HG02610 (cell line): ENCODE data around the gene EPHA10.

Experiments used
- ATAC-seq: cut with Tn5 transposase; IDR thresholded peaks from one replicate; pipeline ENCODE4 v1.9.1; 2021; ENCODE audit warnings: mild to moderate bottlenecking, moderate library complexity; ENCODE audit not compliant: unreplicated experiment

Gene EPHA10

GRCh38 chr1:37764888-37765441 is at the start of gene EPHA10:
Gene EPHA10 (minus strand): TSS chr1:37765120. CDS start chr1:37765066, 54 bp downstream.
- no peak for ATAC-seq

GRCh38 chr1:37814252-37814651 is 49.3 kb upstream of the EPHA10 start:
- no peak for ATAC-seq

- no peak for ATAC-seq
These were observed 48.7 kb upstream of the EPHA10 start for GRCh38 chr1:37813529-37814145.

- no peak for ATAC-seq
These were observed 46.2 kb upstream of the EPHA10 start for GRCh38 chr1:37811027-37811655.

- ATAC-seq, result no peak
These were observed 45.0 kb upstream of the EPHA10 start for GRCh38 chr1:37809942-37810341.

GRCh38 chr1:37808369-37809319 is 43.7 kb upstream of the EPHA10 start:
- peak; percentile 27 for ATAC-seq

GRCh38 chr1:37807555-37808368 is 42.8 kb upstream of the EPHA10 start, which contains the start of the genes C1orf122 and YRDC:
Gene C1orf122 (plus strand): TSS chr1:37807790. CDS start chr1:37808405, 615 bp downstream.
Gene YRDC (minus strand): TSS chr1:37808208. CDS start chr1:37808180, 28 bp downstream.
- peak; percentile 88 for ATAC-seq

GRCh38 chr1:37807220-37807554 is 42.3 kb upstream of the EPHA10 start:
- ATAC-seq, result no peak

GRCh38 chr1:37802439-37802838 is 37.5 kb upstream of the EPHA10 start:
- no peak for ATAC-seq

GRCh38 chr1:37797750-37798345 is 32.9 kb upstream of the EPHA10 start:
- ATAC-seq, result no peak

- no peak for ATAC-seq
These were observed 30.6 kb upstream of the EPHA10 start for GRCh38 chr1:37795340-37796125.

GRCh38 chr1:37794372-37795339 is 29.7 kb upstream of the EPHA10 start:
- peak; percentile 14 for ATAC-seq

GRCh38 chr1:37793773-37794371 is 29.0 kb upstream of the EPHA10 start, which contains the start of gene MANEAL:
Gene MANEAL (plus strand): TSS chr1:37793847. CDS start chr1:37794183, 336 bp downstream.
- peak; percentile 47 for ATAC-seq

- no peak for ATAC-seq
These were observed 28.2 kb upstream of the EPHA10 start for GRCh38 chr1:37792943-37793686.

- ATAC-seq, result no peak
These were observed 17.6 kb upstream of the EPHA10 start for GRCh38 chr1:37782491-37782890.

- no peak for ATAC-seq
These were observed 13.7 kb upstream of the EPHA10 start for GRCh38 chr1:37778654-37779053.
